ENCODE results near the gene ZNF784.
"Not testable (repeated sequence)": the region's sequence is repeated elsewhere in the genome, so short reads cannot be mapped to it uniquely, and the experiment has no call there.

The ZNF784 gene

GRCh38 chr19:55586976-55587668 lies 37.2 kb downstream of the ZNF784 start:
- peak; percentile 75 to 84 (median 79) for DNase-seq (ENCODE audit: low read depth in 2 of 3, low spot score in 2 of 3)

- no peak for DNase-seq (ENCODE audit: low read depth in 2 of 3, low spot score in 2 of 3)
These were observed 38.6 kb downstream of the ZNF784 start for GRCh38 chr19:55585658-55586339.

- no peak for DNase-seq (ENCODE audit: low read depth in 2 of 3, low spot score in 2 of 3)
These were observed 39.5 kb downstream of the ZNF784 start for GRCh38 chr19:55584871-55585270.

- not testable (repeated sequence) for DNase-seq (ENCODE audit: low read depth in 2 of 3, low spot score in 2 of 3)
These were observed 40.5 kb downstream of the ZNF784 start for GRCh38 chr19:55583897-55584296.

- DNase-seq (ENCODE audit: low read depth in 2 of 3, low spot score in 2 of 3): not testable (repeated sequence)
These were observed 42.1 kb downstream of the ZNF784 start for GRCh38 chr19:55582284-55582683.

GRCh38 chr19:55581823-55582223 lies 42.5 kb downstream of the ZNF784 start:
- DNase-seq (ENCODE audit: low read depth in 2 of 3, low spot score in 2 of 3): no peak

- no peak for DNase-seq (ENCODE audit: low read depth in 2 of 3, low spot score in 2 of 3)
These were observed 43.1 kb downstream of the ZNF784 start for GRCh38 chr19:55581145-55581822.

- DNase-seq (ENCODE audit: low read depth in 2 of 3, low spot score in 2 of 3): peak; percentile 45 to 67 (median 62)
These were observed 43.7 kb downstream of the ZNF784 start, which contains the start of gene ZNF579 for GRCh38 chr19:55580628-55581144. Gene ZNF579, minus strand, starts transcription at chr19:55580848. Its CDS starts 1,209 bp downstream, at chr19:55579639.

- DNase-seq (ENCODE audit: low read depth in 2 of 3, low spot score in 2 of 3): no peak
These were observed 44.4 kb downstream of the ZNF784 start for GRCh38 chr19:55579766-55580621.

- DNase-seq (ENCODE audit: low read depth in 2 of 3, low spot score in 2 of 3): no peak
These were observed 45.3 kb downstream of the ZNF784 start for GRCh38 chr19:55578761-55579747.

GRCh38 chr19:55578031-55578760 lies 46.2 kb downstream of the ZNF784 start:
- no peak for DNase-seq (ENCODE audit: low read depth in 2 of 3, low spot score in 2 of 3)

GRCh38 chr19:55576746-55577145 lies 47.6 kb downstream of the ZNF784 start:
- no peak for DNase-seq (ENCODE audit: low read depth in 2 of 3, low spot score in 2 of 3)

GRCh38 chr19:55573929-55574328 lies 50.4 kb downstream of the ZNF784 start:
- not testable (repeated sequence) for DNase-seq (ENCODE audit: low read depth in 2 of 3, low spot score in 2 of 3)
